Mucosa of descending colon (tissue), 3 donors: ENCODE results near the gene APCDD1L. TPM values are rescaled to one million over a fixed set of nuclear protein-coding genes. Genes with fewer than 3 reads are reported as not detected.

Experiments
- ATAC-seq: fragments of 200-7000 bp; cut with Tn5 transposase; one replicate; pipeline ENCODE4 v1.9.1; 2020; ENCODE audit warnings: mild to moderate bottlenecking, moderate library complexity
- DNase-seq, 3 donors: peaks; one replicate each; pipeline ENCODE4 v3.0.0-alpha.2; 2020
- H3K36me3 ChIP-seq: fragments of 200-600 bp; one replicate; pipeline ENCODE4 v1.8.0; 2021; ENCODE audit warnings: low read depth, mild to moderate bottlenecking
- H3K4me1 ChIP-seq: fragments of 200-600 bp; one replicate; pipeline ENCODE4 v1.8.0; 2021; ENCODE audit warnings: low read depth, mild to moderate bottlenecking
- H3K4me3 ChIP-seq: fragments of 200-600 bp; one replicate; pipeline ENCODE4 v1.8.0; 2021; ENCODE audit warnings: mild to moderate bottlenecking
- H3K9me3 ChIP-seq: fragments of 200-600 bp; one replicate; pipeline ENCODE4 v1.8.0; 2021; ENCODE audit warnings: mild to moderate bottlenecking
- CTCF ChIP-seq: fragments of 200-600 bp; IDR thresholded peaks from one replicate; pipeline ENCODE4 v1.8.0; 2022; ENCODE audit warnings: antibody characterized with exemption, mild to moderate bottlenecking
- intact Hi-C, 2 donors: fragments of 100-400 bp; cut with DNase I in 1 of 2; cut with micrococcal nuclease in 1 of 2; formaldehyde crosslinking; loops; one replicate each; pipeline versions ENCODE4 v1.11.0 to v1.11.1; 2022; cut with DNase I, micrococcal nuclease
- total RNA-seq, 3 donors: library from RNA; stranded (reverse); fragmentation: NEBNext Ultra II Directional in 2 of 3; extraction: Animal tissue kit (Norgen Biotek cat#: 25700) in 2 of 3; gene quantifications; one replicate each; pipeline versions ENCODE4 v1.2.1 to v1.2.4, GENCODE V29; 2021 to 2023
- donor health status: DM: no; HTN: no; CAD: no; lungs with moderate emphysema.
- donor health status: DM: no; HTN: no; CAD: no.
- donor health status: DM: no; HTN: yes; CAD: no.

APCDD1L gene
- total RNA-seq, 3 donors from 2014 or later, result 0.23 to 0.57 (median 0.29) TPM

GRCh38 chr20:58454460-58454859, 60.7 kb downstream of the APCDD1L start:
- H3K9me3 ChIP-seq, result no peaks in the 10 kb centered on the region
- H3K4me3 ChIP-seq, result no peak overlapping the region
- H3K4me1 ChIP-seq, result peaks cover 6% of the 10 kb centered on the region
- ATAC-seq, result no peak
- H3K36me3 ChIP-seq, result no peaks in the 10 kb centered on the region
- intact Hi-C loops, result loop anchor here in 1 of 2 donors (5.0 to 10.0 kb wide), 2 partner anchors 147 to 220 kb away; partner anchors contain the start of gene RAB22A
- no peak for TF ChIP-seq CTCF
- no peak for DNase-seq

- H3K9me3 ChIP-seq, result no peaks in the 10 kb centered on the region
- no peak for TF ChIP-seq CTCF
- DNase-seq (no peak), ATAC-seq (no peak)
- intact Hi-C loops, result loop anchor here in 1 of 2 donors (5.0 to 10.0 kb wide), 2 partner anchors 146 to 219 kb away; partner anchors contain the start of gene RAB22A
- no peaks in the 10 kb centered on the region for H3K36me3 ChIP-seq
- peaks cover 6% of the 10 kb centered on the region for H3K4me1 ChIP-seq
- no peak overlapping the region for H3K4me3 ChIP-seq
These were observed 61.8 kb downstream of the APCDD1L start for GRCh38 chr20:58453391-58453790.

GRCh38 chr20:58452667-58453255, 62.4 kb downstream of the APCDD1L start:
- ATAC-seq (no peak), DNase-seq (no peak)
- Histone ChIP-seq H3K36me3 (no peaks in the 10 kb centered on the region), H3K4me1 (peaks cover 6% of the 10 kb centered on the region), H3K9me3 (no peaks in the 10 kb centered on the region), H3K4me3 (no peak overlapping the region)
- no peak for TF ChIP-seq CTCF
- intact Hi-C loops, result loop anchor here in 1 of 2 donors (5.0 to 10.0 kb wide), 2 partner anchors 145 to 218 kb away; partner anchors contain the start of gene RAB22A

GRCh38 chr20:58450254-58450653, 64.9 kb downstream of the APCDD1L start:
- ATAC-seq, result no peak
- intact Hi-C loops, result loop anchor here in 1 of 2 donors (5.0 to 10.0 kb wide), 2 partner anchors 143 to 215 kb away; partner anchors contain the start of gene RAB22A

GRCh38 chr20:58449681-58450221, 65.4 kb downstream of the APCDD1L start:
- no peak for TF ChIP-seq CTCF
- Histone ChIP-seq H3K4me1 (peaks cover 6% of the 10 kb centered on the region), H3K36me3 (no peaks in the 10 kb centered on the region), H3K9me3 (no peaks in the 10 kb centered on the region), H3K4me3 (no peak overlapping the region)
- ATAC-seq (no peak), DNase-seq (no peak)
- intact Hi-C loops, result loop anchor here (5.0 to 10.0 kb wide), 3 partner anchors 142 to 215 kb away; partner anchors contain the start of gene RAB22A (in 1 of the 2)

More at GRCh38 chr20:58450254-58450653, 64.9 kb downstream of the APCDD1L start:
- no peak overlapping the region for H3K4me3 ChIP-seq
- no peaks in the 10 kb centered on the region for H3K9me3 ChIP-seq
- DNase-seq, result no peak
- H3K36me3 ChIP-seq, result no peaks in the 10 kb centered on the region
- peaks cover 6% of the 10 kb centered on the region for H3K4me1 ChIP-seq
- TF ChIP-seq CTCF, result no peak
